Motor neuron (in vitro differentiated cells): ENCODE data around the gene PTF1A. TPM values are rescaled to one million over a fixed set of nuclear protein-coding genes. Genes with fewer than 3 reads are reported as not detected.
A peak's percentile ranks its signal among the peaks of the same experiment; 100 is the strongest.

ENCODE experiments used
- ATAC-seq, 8 experiments: fragments of 200-7000 bp; cut with Tn5 transposase; replicated peaks in 6 of 8; 2 replicates each; pipeline ENCODE4 v1.8.0; 2021; ENCODE audit warnings: mild to moderate bottlenecking in 8 of 8, moderate library complexity in 8 of 8
- H3K27ac ChIP-seq, 2 donors: fragments of 250-450 bp; sonication (Bioruptor Pico); 2 replicates each; pipeline ENCODE4 v1.9.0; 2021; ENCODE audit warnings: antibody characterized with exemption in 2 of 2, mild to moderate bottlenecking in 2 of 2, moderate library complexity in 1 of 2
- H3K4me1 ChIP-seq, 2 donors: fragments of 250-450 bp; sonication (Bioruptor Pico); replicated peaks in 1 of 2; 2 replicates each; pipeline ENCODE4 v1.6.1; 2021; ENCODE audit warnings: antibody characterized with exemption in 2 of 2, mild to moderate bottlenecking in 2 of 2, moderate library complexity in 1 of 2
- H3K4me3 ChIP-seq, 5 donors: fragments of 250-450 bp; sonication (Bioruptor Pico); 2 replicates each; pipeline ENCODE4 v1.9.0; 2021; ENCODE audit warnings: antibody characterized with exemption in 5 of 5, mild to moderate bottlenecking in 5 of 5, moderate library complexity in 4 of 5
- WGBS, 10 experiments: fragments of 450-650 bp; shearing (Covaris generic); methylation state at CpG; one replicate each; pipeline ENCODE4 v1.0.0; 2022; 5-methylcytosine and 5-hydroxymethylcytosine counted together
- in situ Hi-C, 9 experiments: fragments of 400-800 bp; cut with MboI; loops; one replicate each; pipeline ENCODE4 v1.15.0; 2021; ENCODE audit warnings: low sequenced_read_pairs in 9 of 9, low pct_unique_long_range_greater_than_20kb in 2 of 9; ENCODE audit not compliant: unreplicated experiment in 9 of 9
- total RNA-seq, 8 experiments: library from RNA; unstranded; fragments of 300-600 nt; gene quantifications; 2 replicates each; pipeline versions ENCODE4 v1.2.3 to v1.2.4, GENCODE V29; 2022

Gene PTF1A
- total RNA-seq, 8 experiments from 2014 or later: 0.14 to 0.71 (median 0.38) TPM; not detected in 5

- in situ Hi-C loops: no loop called here
- Histone ChIP-seq H3K27ac (no peak overlapping the region), H3K4me3 (peak overlapping the region in 3 of 5 donors; percentile 6 to 25 (median 17)), H3K4me1 (peaks cover 10 to 22% of the 10 kb centered on the region in 2 donors)
- 0 to 2% (median 1%) methylated on average over 1 to 16 of the region's 100 CpGs; no CpG with 5 or more reads in 7 of the 10 experiments for WGBS, 10 experiments
- ATAC-seq: peak in 7 of 8 experiments; percentile 45 to 76 (median 57)
These were observed 761 bp downstream of the PTF1A start for GRCh38 chr10:23192712-23193434.

GRCh38 chr10:23193435-23194074, 1.4 kb downstream of the PTF1A start:
- H3K4me3 ChIP-seq: no peak overlapping the region
- WGBS, 10 experiments: 0 to 32% (median 7%) methylated on average over 1 to 6 of the region's 19 CpGs
- in situ Hi-C loops: no loop called here
- peaks cover 10 to 22% of the 10 kb centered on the region in 2 donors for H3K4me1 ChIP-seq
- no peak for ATAC-seq
- no peak overlapping the region for H3K27ac ChIP-seq

GRCh38 chr10:23194471-23194965, 2.4 kb downstream of the PTF1A start:
- no peak for ATAC-seq
- in situ Hi-C loops: no loop called here
- WGBS, 10 experiments: 0 to 32% (median 5%) methylated on average over 1 to 8 of the region's 13 CpGs; no CpG with 5 or more reads in 2 of the 10 experiments
- peaks cover 10 to 22% of the 10 kb centered on the region in 2 donors for H3K4me1 ChIP-seq
- H3K27ac ChIP-seq: no peak overlapping the region
- peak overlapping the region in 2 of 5 donors; percentile 20 to 23 for H3K4me3 ChIP-seq

GRCh38 chr10:23194966-23195845, 3.1 kb downstream of the PTF1A start:
- H3K4me3 ChIP-seq: peak overlapping the region in 4 of 5 donors; percentile 5 to 23 (median 13)
- ATAC-seq: peak in 6 of 8 experiments; percentile 18 to 69 (median 41)
- in situ Hi-C loops: no loop called here
- H3K4me1 ChIP-seq: peaks cover 10 to 22% of the 10 kb centered on the region in 2 donors
- no peak overlapping the region for H3K27ac ChIP-seq
- 3 to 40% (median 12%) methylated on average over 1 to 27 of the region's 70 CpGs for WGBS, 10 experiments

- Histone ChIP-seq H3K27ac (no peak overlapping the region), H3K4me1 (peaks cover 8 to 21% of the 10 kb centered on the region in 2 donors), H3K4me3 (no peak overlapping the region)
- in situ Hi-C loops: no loop called here
- ATAC-seq: no peak
- 0 to 18% (median 9%) methylated on average over 3 to 13 of the region's 13 CpGs; no CpG with 5 or more reads in 1 of the 10 experiments for WGBS, 10 experiments
These were observed 3.9 kb downstream of the PTF1A start for GRCh38 chr10:23195846-23196600.

GRCh38 chr10:23196915-23197314, 4.8 kb downstream of the PTF1A start:
- Histone ChIP-seq H3K27ac (no peak overlapping the region), H3K4me1 (peaks cover 2 to 12% of the 10 kb centered on the region in 2 donors), H3K4me3 (no peak overlapping the region)
- WGBS, 10 experiments: 0 to 60% (median 10%) methylated on average over 1 to 2 of the region's 3 CpGs; no CpG with 5 or more reads in 4 of the 10 experiments
- in situ Hi-C loops: no loop called here
- no peak for ATAC-seq

- no peak for ATAC-seq
- Histone ChIP-seq H3K4me1 (peaks cover 2 to 12% of the 10 kb centered on the region in 2 donors), H3K4me3 (no peak overlapping the region), H3K27ac (no peak overlapping the region)
- in situ Hi-C loops: no loop called here
- 0 to 29% (median 13%) methylated on average over 1 to 8 of the region's 12 CpGs; no CpG with 5 or more reads in 3 of the 10 experiments for WGBS, 10 experiments
These were observed 5.3 kb downstream of the PTF1A start for GRCh38 chr10:23197416-23197861.

- ATAC-seq: no peak
- Histone ChIP-seq H3K4me1 (peaks cover 2 to 9% of the 10 kb centered on the region in 2 donors), H3K27ac (no peak overlapping the region), H3K4me3 (no peak overlapping the region)
- WGBS, 10 experiments: 0 to 7% (median 5%) methylated on average over 1 to 4 of the region's 13 CpGs; no CpG with 5 or more reads in 5 of the 10 experiments
- in situ Hi-C loops: no loop called here
These were observed 6.5 kb downstream of the PTF1A start for GRCh38 chr10:23198610-23198939.

GRCh38 chr10:23198940-23199767, 7.0 kb downstream of the PTF1A start:
- in situ Hi-C loops: no loop called here
- H3K4me1 ChIP-seq: peaks cover 2 to 9% of the 10 kb centered on the region in 2 donors
- peak overlapping the region in 2 of 5 donors; percentile 10 for H3K4me3 ChIP-seq
- ATAC-seq: peak in 3 of 8 experiments; percentile 34 to 71 (median 47)
- no peak overlapping the region for H3K27ac ChIP-seq
- 0 to 2% (median 0%) methylated on average over 2 to 41 of the region's 60 CpGs; no CpG with 5 or more reads in 5 of the 10 experiments for WGBS, 10 experiments

GRCh38 chr10:23199768-23200511, 7.8 kb downstream of the PTF1A start:
- H3K4me1 ChIP-seq: peaks cover 2 to 9% of the 10 kb centered on the region in 2 donors
- in situ Hi-C loops: no loop called here
- no peak overlapping the region for H3K4me3 ChIP-seq
- 0 to 16% (median 4%) methylated on average over 6 to 19 of the region's 30 CpGs; no CpG with 5 or more reads in 2 of the 10 experiments for WGBS, 10 experiments
- ATAC-seq: no peak
- H3K27ac ChIP-seq: no peak overlapping the region

GRCh38 chr10:23200586-23200985, 8.5 kb downstream of the PTF1A start:
- no peak for ATAC-seq
- in situ Hi-C loops: no loop called here
- WGBS, 10 experiments: 2 to 24% (median 15%) methylated on average over 6 to 11 of the region's 12 CpGs; no CpG with 5 or more reads in 4 of the 10 experiments
- Histone ChIP-seq H3K4me3 (no peak overlapping the region), H3K27ac (no peak overlapping the region), H3K4me1 (peaks cover 0 to 5% of the 10 kb centered on the region in 2 donors)
